ENCODE results near the gene MRPL1. TPM values are rescaled to one million over a fixed set of nuclear protein-coding genes. Genes with fewer than 3 reads are reported as not detected.

The MRPL1 gene
- total and polyA plus RNA-seq, 9 of the 15 experiments (the other 6 are each of a cell fraction or from before 2014, with no cell fraction given), result 38.4 to 75.7 (median 63.7) TPM

DNA sequence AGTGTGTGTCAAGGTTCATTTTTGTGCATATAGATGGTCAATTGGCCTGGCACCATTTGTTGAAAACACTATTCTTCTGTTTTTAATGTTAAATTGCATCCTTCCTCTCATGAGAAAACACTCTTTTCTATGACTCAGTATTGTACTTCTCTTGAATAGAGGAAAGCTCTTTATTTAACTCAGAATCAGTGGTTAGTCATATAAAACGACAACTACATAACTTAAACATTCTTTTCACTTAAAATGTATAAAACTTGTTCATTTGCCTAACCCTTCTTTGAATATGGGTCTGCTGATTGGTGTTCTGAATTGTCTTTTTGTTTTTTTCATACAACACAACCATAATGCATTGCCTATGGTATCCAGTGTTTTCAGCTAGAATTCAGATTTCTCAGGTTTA, 17.2 kb upstream of the MRPL1 start:
- no peak overlapping the region for H3K27ac ChIP-seq (ENCODE audit: extremely low read depth, low read depth, low read length)
- DNase-seq (ENCODE audit: extremely low read depth in 1 of 4, low spot score in 3 of 4) (no peak), ATAC-seq (no peak), FAIRE-seq (no peak)
- ChIA-PET CTCF (ENCODE audit: low intra/inter-chr PET ratio) (no interaction called here), POLR2A (interaction anchor here (1.1 kb wide), 1 partner anchor 17 kb away, joined by 5 read pairs; the partner anchor contains the start of gene MRPL1)
- no peak overlapping the region for H3K9ac ChIP-seq (ENCODE audit: insufficient read depth in 1 of 2, low read depth in 2 of 2, low read length in 2 of 2)
- no peaks in the 10 kb centered on the region for H4K20me1 ChIP-seq (replicated peaks; ENCODE audit: control insufficient read depth, insufficient read depth, low read length)
- WGBS (ENCODE audit: insufficient coverage, low coverage, missing lambda C conversion rate), result 6% methylated on average over 1 of the region's 1 CpG
- intact Hi-C loops (cut with micrococcal nuclease) (no loop called here), in situ Hi-C loops (cut with MboI) (no loop called here)
- no peak overlapping the region for H3K4me3 ChIP-seq
- H3K4me1 ChIP-seq (replicated peaks in 1 of 2; ENCODE audit: control insufficient read depth in 2 of 2, insufficient read depth in 2 of 2, low read length in 2 of 2), result no peaks in the 10 kb centered on the region
- H3K9me1 ChIP-seq (ENCODE audit: control insufficient read depth, insufficient read depth, low read length), result no peaks in the 10 kb centered on the region
- no TSS peak for BruUV-seq (replicated peaks)
- H3K4me2 ChIP-seq (ENCODE audit: insufficient read depth, low read length), result no peak overlapping the region
- no peaks in the 10 kb centered on the region for H3K9me3 ChIP-seq (replicated peaks; ENCODE audit: control insufficient read depth, insufficient read depth, low read depth, low read length)
- H3K36me3 ChIP-seq (ENCODE audit: control insufficient read depth, insufficient read depth, low read length), result no peaks in the 10 kb centered on the region
- no peaks in the 10 kb centered on the region for H3K79me2 ChIP-seq (ENCODE audit: control insufficient read depth, insufficient read depth, low read length)
- no peak overlapping the region for H2AFZ ChIP-seq (ENCODE audit: low read depth, low read length)
- TF ChIP-seq CHD1 (IDR thresholded peaks at IDR 0.05; ENCODE audit: low read length) (no peak), ZNF41 (CRISPR knock-in tag; conservative IDR thresholded peaks at IDR 0.05) (no peak), MEF2D (tag; conservative IDR thresholded peaks at IDR 0.05; ENCODE audit: low read depth) (no peak), TCFL5 (CRISPR knock-in tag; conservative IDR thresholded peaks at IDR 0.05) (no peak), POLR2G (IDR thresholded peaks at IDR 0.05; ENCODE audit: low read depth, low read length) (no peak), FOS (IDR thresholded peaks at IDR 0.05; ENCODE audit: extremely low read depth, insufficient read length) (no peak), ZNF766 (CRISPR knock-in tag; conservative IDR thresholded peaks at IDR 0.05) (no peak), CBFA2T2 (conservative IDR thresholded peaks at IDR 0.05) (no peak), NR2C1 (IDR thresholded peaks at IDR 0.05) (no peak), NR2C1 (tag; IDR thresholded peaks at IDR 0.05) (no peak), ZC3H4 (CRISPR knock-in tag; IDR thresholded peaks at IDR 0.05; ENCODE audit: borderline replicate concordance) (no peak), ZNF174 (CRISPR knock-in tag; IDR thresholded peaks at IDR 0.05) (no peak), MEIS2 (IDR thresholded peaks at IDR 0.05; ENCODE audit: partially characterized antibody) (no peak), TAL1 (IDR thresholded peaks at IDR 0.05) (no peak), U2AF1 (optimal IDR thresholded peaks at IDR 0.05; ENCODE audit: low read depth, low read length) (no peak)
- TF ChIP-seq, protein P1, sequence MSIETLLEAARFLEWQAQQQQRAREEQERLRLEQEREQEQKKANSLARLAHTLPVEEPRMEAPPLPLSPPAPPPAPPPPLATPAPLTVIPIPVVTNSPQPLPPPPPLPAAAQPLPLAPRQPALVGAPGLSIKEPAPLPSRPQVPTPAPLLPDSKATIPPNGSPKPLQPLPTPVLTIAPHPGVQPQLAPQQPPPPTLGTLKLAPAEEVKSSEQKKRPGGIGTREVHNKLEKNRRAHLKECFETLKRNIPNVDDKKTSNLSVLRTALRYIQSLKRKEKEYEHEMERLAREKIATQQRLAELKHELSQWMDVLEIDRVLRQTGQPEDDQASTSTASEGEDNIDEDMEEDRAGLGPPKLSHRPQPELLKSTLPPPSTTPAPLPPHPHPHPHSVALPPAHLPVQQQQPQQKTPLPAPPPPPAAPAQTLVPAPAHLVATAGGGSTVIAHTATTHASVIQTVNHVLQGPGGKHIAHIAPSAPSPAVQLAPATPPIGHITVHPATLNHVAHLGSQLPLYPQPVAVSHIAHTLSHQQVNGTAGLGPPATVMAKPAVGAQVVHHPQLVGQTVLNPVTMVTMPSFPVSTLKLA (conservative IDR thresholded peaks at IDR 0.05), result no peak
- TF ChIP-seq, protein P2, sequence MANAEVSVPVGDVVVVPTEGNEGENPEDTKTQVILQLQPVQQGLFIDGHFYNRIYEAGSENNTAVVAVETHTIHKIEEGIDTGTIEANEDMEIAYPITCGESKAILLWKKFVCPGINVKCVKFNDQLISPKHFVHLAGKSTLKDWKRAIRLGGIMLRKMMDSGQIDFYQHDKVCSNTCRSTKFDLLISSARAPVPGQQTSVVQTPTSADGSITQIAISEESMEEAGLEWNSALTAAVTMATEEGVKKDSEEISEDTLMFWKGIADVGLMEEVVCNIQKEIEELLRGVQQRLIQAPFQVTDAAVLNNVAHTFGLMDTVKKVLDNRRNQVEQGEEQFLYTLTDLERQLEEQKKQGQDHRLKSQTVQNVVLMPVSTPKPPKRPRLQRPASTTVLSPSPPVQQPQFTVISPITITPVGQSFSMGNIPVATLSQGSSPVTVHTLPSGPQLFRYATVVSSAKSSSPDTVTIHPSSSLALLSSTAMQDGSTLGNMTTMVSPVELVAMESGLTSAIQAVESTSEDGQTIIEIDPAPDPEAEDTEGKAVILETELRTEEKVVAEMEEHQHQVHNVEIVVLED (CRISPR knock-in tag; IDR thresholded peaks at IDR 0.05), result no peak
- TF ChIP-seq, protein P3, sequence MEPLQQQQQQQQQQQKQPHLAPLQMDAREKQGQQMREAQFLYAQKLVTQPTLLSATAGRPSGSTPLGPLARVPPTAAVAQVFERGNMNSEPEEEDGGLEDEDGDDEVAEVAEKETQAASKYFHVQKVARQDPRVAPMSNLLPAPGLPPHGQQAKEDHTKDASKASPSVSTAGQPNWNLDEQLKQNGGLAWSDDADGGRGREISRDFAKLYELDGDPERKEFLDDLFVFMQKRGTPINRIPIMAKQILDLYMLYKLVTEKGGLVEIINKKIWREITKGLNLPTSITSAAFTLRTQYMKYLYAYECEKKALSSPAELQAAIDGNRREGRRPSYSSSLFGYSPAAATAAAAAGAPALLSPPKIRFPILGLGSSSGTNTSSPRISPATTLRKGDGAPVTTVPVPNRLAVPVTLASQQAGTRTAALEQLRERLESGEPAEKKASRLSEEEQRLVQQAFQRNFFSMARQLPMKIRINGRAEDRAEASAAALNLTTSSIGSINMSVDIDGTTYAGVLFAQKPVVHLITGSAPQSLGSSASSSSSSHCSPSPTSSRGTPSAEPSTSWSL (CRISPR knock-in tag; IDR thresholded peaks at IDR 0.05; ENCODE audit: borderline replicate concordance), result no peak
- TF ChIP-seq, protein P4, sequence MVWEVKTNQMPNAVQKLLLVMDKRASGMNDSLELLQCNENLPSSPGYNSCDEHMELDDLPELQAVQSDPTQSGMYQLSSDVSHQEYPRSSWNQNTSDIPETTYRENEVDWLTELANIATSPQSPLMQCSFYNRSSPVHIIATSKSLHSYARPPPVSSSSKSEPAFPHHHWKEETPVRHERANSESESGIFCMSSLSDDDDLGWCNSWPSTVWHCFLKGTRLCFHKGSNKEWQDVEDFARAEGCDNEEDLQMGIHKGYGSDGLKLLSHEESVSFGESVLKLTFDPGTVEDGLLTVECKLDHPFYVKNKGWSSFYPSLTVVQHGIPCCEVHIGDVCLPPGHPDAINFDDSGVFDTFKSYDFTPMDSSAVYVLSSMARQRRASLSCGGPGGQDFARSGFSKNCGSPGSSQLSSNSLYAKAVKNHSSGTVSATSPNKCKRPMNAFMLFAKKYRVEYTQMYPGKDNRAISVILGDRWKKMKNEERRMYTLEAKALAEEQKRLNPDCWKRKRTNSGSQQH (CRISPR knock-in tag; IDR thresholded peaks at IDR 0.05), result no peak
- no peaks in the 10 kb centered on the region for H3K27me3 ChIP-seq (ENCODE audit: control insufficient read depth in 2 of 2, insufficient read depth in 2 of 2, low read length in 2 of 2)

All from K562 (cell line).